ENCODE data around the gene TIMELESS. TPM values are rescaled to one million over a fixed set of nuclear protein-coding genes. Genes with fewer than 3 reads are reported as not detected.
"Not testable (repeated sequence)": the region's sequence is repeated elsewhere in the genome, so short reads cannot be mapped to it uniquely, and the experiment has no call there.

Gene TIMELESS
- total RNA-seq, 4 donors from 2014 or later: 1.9 to 4.6 (median 2.5) TPM

- H3K9me3 ChIP-seq: no peaks in the 10 kb centered on the region
- intact Hi-C loops (cut with DNase I; ENCODE audit: low total_unique reads) (no loop called here), in situ Hi-C loops (cut with MboI; ENCODE audit: low sequenced_read_pairs in 4 of 4) (no loop called here)
- no peak overlapping the region for H3K27ac ChIP-seq
- DNase-seq (no peak), ATAC-seq (no peak)
- H3K4me1 ChIP-seq: no peaks in the 10 kb centered on the region
- H3K36me3 ChIP-seq: no peaks in the 10 kb centered on the region
- no peak overlapping the region for H3K4me3 ChIP-seq
- TF ChIP-seq POLR2A (IDR thresholded peaks at IDR 0.05): no peak
- no peak for TF ChIP-seq CTCF (IDR thresholded peaks at IDR 0.05 in 4 of 5, conservative IDR thresholded peaks at IDR 0.05 in 1 of 5)
- H3K27me3 ChIP-seq: no peaks in the 10 kb centered on the region
Observed at GRCh38 chr12:56411781-56412639, 37.2 kb downstream of the TIMELESS start.

GRCh38 chr12:56410768-56411167, 38.5 kb downstream of the TIMELESS start:
- no peaks in the 10 kb centered on the region for H3K27me3 ChIP-seq
- H3K9me3 ChIP-seq: no peaks in the 10 kb centered on the region
- no peak for TF ChIP-seq POLR2A (IDR thresholded peaks at IDR 0.05)
- TF ChIP-seq CTCF (IDR thresholded peaks at IDR 0.05 in 4 of 5, conservative IDR thresholded peaks at IDR 0.05 in 1 of 5): no peak
- H3K36me3 ChIP-seq: no peaks in the 10 kb centered on the region
- intact Hi-C loops (cut with DNase I; ENCODE audit: low total_unique reads) (no loop called here), in situ Hi-C loops (cut with MboI; ENCODE audit: low sequenced_read_pairs in 4 of 4) (no loop called here)
- no peaks in the 10 kb centered on the region for H3K4me1 ChIP-seq
- DNase-seq (no peak), ATAC-seq (no peak)
- H3K4me3 ChIP-seq: no peak overlapping the region
- no peak overlapping the region for H3K27ac ChIP-seq

GRCh38 chr12:56408799-56409417, 40.3 kb downstream of the TIMELESS start:
- no peaks in the 10 kb centered on the region for H3K4me1 ChIP-seq
- in situ Hi-C loops (cut with MboI; ENCODE audit: low sequenced_read_pairs in 4 of 4): no loop called here
- no peak for DNase-seq

GRCh38 chr12:56404227-56404626, 45.0 kb downstream of the TIMELESS start:
- intact Hi-C loops (cut with DNase I; ENCODE audit: low total_unique reads); H3K27ac ChIP-seq: not testable (repeated sequence)

More at GRCh38 chr12:56408799-56409417, 40.3 kb downstream of the TIMELESS start:
- H3K9me3 ChIP-seq: no peaks in the 10 kb centered on the region
- no peaks in the 10 kb centered on the region for H3K27me3 ChIP-seq
- no peak overlapping the region for H3K4me3 ChIP-seq
- no peak overlapping the region for H3K27ac ChIP-seq
- intact Hi-C loops (cut with DNase I; ENCODE audit: low total_unique reads): no loop called here
- no peak for ATAC-seq
- no peak for TF ChIP-seq CTCF (IDR thresholded peaks at IDR 0.05 in 4 of 5, conservative IDR thresholded peaks at IDR 0.05 in 1 of 5)
- TF ChIP-seq POLR2A (IDR thresholded peaks at IDR 0.05): no peak
- no peaks in the 10 kb centered on the region for H3K36me3 ChIP-seq

GRCh38 chr12:56401612-56402011, 47.6 kb downstream of the TIMELESS start:
- ATAC-seq; DNase-seq; intact Hi-C loops (cut with DNase I; ENCODE audit: low total_unique reads); H3K27me3 ChIP-seq; H3K9me3 ChIP-seq; H3K4me1 ChIP-seq; in situ Hi-C loops (cut with MboI; ENCODE audit: low sequenced_read_pairs in 4 of 4); H3K4me3 ChIP-seq; H3K36me3 ChIP-seq; H3K27ac ChIP-seq: not testable (repeated sequence)

More at GRCh38 chr12:56404227-56404626, 45.0 kb downstream of the TIMELESS start:
- H3K4me3 ChIP-seq; H3K4me1 ChIP-seq; H3K9me3 ChIP-seq; ATAC-seq; DNase-seq; H3K27me3 ChIP-seq; in situ Hi-C loops (cut with MboI; ENCODE audit: low sequenced_read_pairs in 4 of 4); H3K36me3 ChIP-seq: not testable (repeated sequence)

GRCh38 chr12:56401125-56401524, 48.1 kb downstream of the TIMELESS start:
- H3K9me3 ChIP-seq; H3K36me3 ChIP-seq; intact Hi-C loops (cut with DNase I; ENCODE audit: low total_unique reads); ATAC-seq; H3K4me3 ChIP-seq; H3K4me1 ChIP-seq; H3K27ac ChIP-seq; in situ Hi-C loops (cut with MboI; ENCODE audit: low sequenced_read_pairs in 4 of 4); DNase-seq; H3K27me3 ChIP-seq: not testable (repeated sequence)

- H3K36me3 ChIP-seq; H3K9me3 ChIP-seq; H3K4me3 ChIP-seq; H3K27me3 ChIP-seq; H3K4me1 ChIP-seq; ATAC-seq; in situ Hi-C loops (cut with MboI; ENCODE audit: low sequenced_read_pairs in 4 of 4); intact Hi-C loops (cut with DNase I; ENCODE audit: low total_unique reads); DNase-seq; H3K27ac ChIP-seq: not testable (repeated sequence)
Observed at GRCh38 chr12:56399466-56399865, 49.8 kb downstream of the TIMELESS start.

Data from gastrocnemius medialis (tissue), 4 donors.